ENCODE data around the gene CD24. TPM values are rescaled to one million over a fixed set of nuclear protein-coding genes. Genes with fewer than 3 reads are reported as not detected.

CD24 gene
- total and polyA plus RNA-seq, 2 experiments from 2014 or later: 109 to 168 TPM

DNA sequence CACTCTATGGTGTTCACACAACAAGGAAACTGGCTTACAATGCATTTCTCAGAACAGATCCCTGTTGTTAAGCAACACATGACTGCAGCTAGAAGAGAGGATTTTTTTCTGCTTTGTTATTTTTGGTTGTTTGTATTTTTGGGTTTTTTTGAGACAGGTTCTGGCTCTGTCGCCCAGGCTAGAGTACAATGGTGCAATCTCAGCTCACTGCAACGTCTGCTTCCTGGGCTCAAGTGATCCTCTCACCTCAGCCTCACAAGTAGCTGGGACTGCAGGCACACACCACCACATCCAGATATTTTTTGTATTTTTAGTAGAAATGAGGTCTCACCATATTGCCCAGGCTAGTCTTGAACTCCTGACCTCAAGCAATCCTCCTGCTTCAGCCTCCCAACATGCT lies 12.7 kb downstream of the CD24 start:
- Histone ChIP-seq H3K27ac (no peak overlapping the region), H3K9me3 (ENCODE audit: low read depth) (no peaks in the 10 kb centered on the region), H3K36me3 (no peaks in the 10 kb centered on the region), H3K27me3 (no peaks in the 10 kb centered on the region), H3K4me1 (ENCODE audit: low read depth) (no peaks in the 10 kb centered on the region), H3K4me3 (no peak overlapping the region)
- DNase-seq (ENCODE audit: low read depth in 1 of 2, low spot score in 1 of 2): no peak
- TF ChIP-seq, protein P1, sequence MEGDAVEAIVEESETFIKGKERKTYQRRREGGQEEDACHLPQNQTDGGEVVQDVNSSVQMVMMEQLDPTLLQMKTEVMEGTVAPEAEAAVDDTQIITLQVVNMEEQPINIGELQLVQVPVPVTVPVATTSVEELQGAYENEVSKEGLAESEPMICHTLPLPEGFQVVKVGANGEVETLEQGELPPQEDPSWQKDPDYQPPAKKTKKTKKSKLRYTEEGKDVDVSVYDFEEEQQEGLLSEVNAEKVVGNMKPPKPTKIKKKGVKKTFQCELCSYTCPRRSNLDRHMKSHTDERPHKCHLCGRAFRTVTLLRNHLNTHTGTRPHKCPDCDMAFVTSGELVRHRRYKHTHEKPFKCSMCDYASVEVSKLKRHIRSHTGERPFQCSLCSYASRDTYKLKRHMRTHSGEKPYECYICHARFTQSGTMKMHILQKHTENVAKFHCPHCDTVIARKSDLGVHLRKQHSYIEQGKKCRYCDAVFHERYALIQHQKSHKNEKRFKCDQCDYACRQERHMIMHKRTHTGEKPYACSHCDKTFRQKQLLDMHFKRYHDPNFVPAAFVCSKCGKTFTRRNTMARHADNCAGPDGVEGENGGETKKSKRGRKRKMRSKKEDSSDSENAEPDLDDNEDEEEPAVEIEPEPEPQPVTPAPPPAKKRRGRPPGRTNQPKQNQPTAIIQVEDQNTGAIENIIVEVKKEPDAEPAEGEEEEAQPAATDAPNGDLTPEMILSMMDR (IDR thresholded peaks at IDR 0.05; ENCODE audit: low read depth, low read length): no peak

DNA sequence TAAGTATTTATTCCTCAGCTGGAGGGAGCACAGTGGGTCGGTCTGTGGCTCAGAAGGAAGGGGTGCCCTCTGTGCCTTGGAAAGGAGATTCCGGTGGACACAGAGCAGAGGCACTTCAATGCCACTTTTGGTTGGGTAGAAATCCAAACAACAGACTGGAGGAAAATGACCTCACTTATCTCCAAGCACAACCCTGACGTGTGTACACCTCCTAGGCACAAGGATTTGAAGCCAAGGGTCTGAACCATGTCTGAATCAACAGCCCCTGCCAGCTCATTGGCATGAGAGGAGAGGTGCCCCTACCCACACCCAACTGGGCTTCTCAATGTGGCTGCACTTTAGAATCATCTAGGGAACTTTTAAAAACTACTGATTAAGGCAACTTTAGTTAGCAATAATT lies 13.4 kb downstream of the CD24 start:
- H3K36me3 ChIP-seq: no peaks in the 10 kb centered on the region
- DNase-seq (ENCODE audit: low read depth in 1 of 2, low spot score in 1 of 2): no peak
- no peak overlapping the region for H3K27ac ChIP-seq
- H3K27me3 ChIP-seq: no peaks in the 10 kb centered on the region
- TF ChIP-seq, protein P1 (IDR thresholded peaks at IDR 0.05; ENCODE audit: low read depth, low read length): no peak
- H3K4me3 ChIP-seq: no peak overlapping the region
- no peaks in the 10 kb centered on the region for H3K9me3 ChIP-seq (ENCODE audit: low read depth)
- no peaks in the 10 kb centered on the region for H3K4me1 ChIP-seq (ENCODE audit: low read depth)

DNA sequence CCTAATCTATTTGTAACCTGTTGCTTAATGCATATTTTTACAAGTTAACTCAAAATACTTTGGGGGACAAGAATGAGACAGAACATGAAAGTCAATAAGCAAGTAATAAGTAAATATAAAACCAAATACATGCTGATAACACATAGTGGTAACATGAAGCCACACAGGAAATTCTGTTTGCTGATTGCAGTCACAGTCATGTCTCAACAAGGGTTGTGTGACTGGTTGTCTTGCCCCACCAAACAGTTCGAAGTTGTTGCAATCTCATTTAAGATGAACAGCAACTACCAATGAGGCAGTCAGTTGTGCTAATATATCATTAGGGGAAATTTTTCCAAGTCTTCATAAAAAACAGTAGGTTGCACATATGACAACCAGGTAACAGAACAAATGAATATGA lies 14.5 kb downstream of the CD24 start:
- Histone ChIP-seq H3K36me3 (no peaks in the 10 kb centered on the region), H3K9me3 (ENCODE audit: low read depth) (no peaks in the 10 kb centered on the region), H3K4me1 (ENCODE audit: low read depth) (no peaks in the 10 kb centered on the region), H3K4me3 (no peak overlapping the region), H3K27me3 (no peaks in the 10 kb centered on the region), H3K27ac (no peak overlapping the region)
- TF ChIP-seq, protein P1 (IDR thresholded peaks at IDR 0.05; ENCODE audit: low read depth, low read length): no peak
- no peak for DNase-seq (ENCODE audit: low read depth in 1 of 2, low spot score in 1 of 2)

DNA sequence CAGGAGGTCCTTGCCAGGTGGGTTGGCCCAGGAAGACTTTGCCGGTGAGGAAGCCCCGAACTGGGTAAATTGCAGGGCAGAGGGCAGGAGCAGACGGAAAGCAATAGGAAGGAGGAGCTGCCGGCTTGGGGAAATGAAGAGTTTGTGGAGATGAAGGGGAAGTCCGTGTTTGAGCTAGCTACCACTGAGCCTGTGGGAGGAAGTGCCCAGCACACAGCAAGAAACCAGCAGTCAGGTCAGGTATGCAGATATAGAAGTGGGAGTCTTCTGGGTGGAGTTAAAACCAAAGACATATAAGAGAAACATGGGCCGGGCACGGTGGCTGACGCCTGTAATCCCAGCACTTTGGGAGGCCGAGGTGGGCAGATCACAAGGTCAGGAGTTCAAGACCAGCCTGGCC lies 34.7 kb downstream of the CD24 start:
- TF ChIP-seq, protein P1 (IDR thresholded peaks at IDR 0.05; ENCODE audit: low read depth, low read length): no peak
- Histone ChIP-seq H3K4me1 (ENCODE audit: low read depth) (no peaks in the 10 kb centered on the region), H3K27ac (no peak overlapping the region), H3K27me3 (no peaks in the 10 kb centered on the region), H3K9me3 (ENCODE audit: low read depth) (no peaks in the 10 kb centered on the region), H3K36me3 (no peaks in the 10 kb centered on the region), H3K4me3 (no peak overlapping the region)
- no peak for DNase-seq (ENCODE audit: low read depth in 1 of 2, low spot score in 1 of 2)

DNA sequence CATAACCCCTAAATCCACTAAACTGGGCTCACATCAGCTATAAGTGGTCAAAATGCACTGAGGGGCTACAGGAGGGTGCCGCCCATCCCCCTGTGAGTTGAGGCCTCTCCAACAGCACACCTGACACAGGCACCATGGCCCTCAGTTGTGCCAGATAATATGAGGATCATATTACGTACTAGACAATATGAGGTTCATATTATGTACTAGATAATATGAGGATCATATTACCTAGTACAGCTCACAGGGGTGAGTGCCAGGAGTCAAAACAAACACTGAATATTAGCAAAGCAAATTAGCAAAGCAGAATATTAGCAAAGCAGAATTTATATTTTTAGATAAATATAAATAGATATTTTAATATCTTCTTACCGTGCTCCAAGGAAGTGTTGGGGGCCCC lies 35.3 kb downstream of the CD24 start:
- Histone ChIP-seq H3K36me3 (no peaks in the 10 kb centered on the region), H3K4me1 (ENCODE audit: low read depth) (no peaks in the 10 kb centered on the region), H3K27ac (no peak overlapping the region), H3K4me3 (no peak overlapping the region), H3K27me3 (no peaks in the 10 kb centered on the region), H3K9me3 (ENCODE audit: low read depth) (no peaks in the 10 kb centered on the region)
- no peak for DNase-seq (ENCODE audit: low read depth in 1 of 2, low spot score in 1 of 2)
- TF ChIP-seq, protein P1 (IDR thresholded peaks at IDR 0.05; ENCODE audit: low read depth, low read length): no peak
